CD14-positive monocyte (primary cell): ENCODE results near the gene ECEL1. TPM values are rescaled to one million over a fixed set of nuclear protein-coding genes. Genes with fewer than 3 reads are reported as not detected.

ENCODE experiments used
- DNase-seq, 3 donors: peaks; one replicate each; pipeline ENCODE4 v3.0.0-alpha.2; 2011 to 2022
- H2AFZ ChIP-seq: 2 replicates; pipeline ENCODE4 v1.6.0; 2012; ENCODE audit warnings: mild to moderate bottlenecking, low read depth, low read length, inconsistent platforms; ENCODE audit not compliant: insufficient read depth, poor library complexity, severe bottlenecking
- H3K27ac ChIP-seq, 2 donors: 1 replicate in 1 of 2; 2 replicates in 1 of 2; pipeline ENCODE4 v1.5.1; 2012 to 2013; ENCODE audit warnings: low read length in 2 of 2, control low read depth in 1 of 2, inconsistent platforms in 1 of 2, low read depth in 1 of 2, mild to moderate bottlenecking in 1 of 2
- H3K27me3 ChIP-seq, 2 donors: one replicate each; pipeline versions ENCODE4 v1.6.0 to v1.6.1; 2011 to 2013; ENCODE audit warnings: low read length in 2 of 2; ENCODE audit not compliant: control insufficient read depth in 2 of 2, insufficient read depth in 2 of 2
- H3K36me3 ChIP-seq, 2 donors: replicated peaks in 1 of 2; 1 replicate in 1 of 2; 2 replicates in 1 of 2; pipeline versions ENCODE4 v1.5.1 to v1.6.1; 2012 to 2013; ENCODE audit warnings: low read length in 2 of 2, control low read depth in 1 of 2, inconsistent platforms in 1 of 2, mild to moderate bottlenecking in 1 of 2; ENCODE audit not compliant: insufficient read depth in 2 of 2, control insufficient read depth in 1 of 2
- H3K4me1 ChIP-seq, 2 donors: 1 replicate in 1 of 2; 2 replicates in 1 of 2; pipeline versions ENCODE4 v1.5.1 to v1.6.1; 2012 to 2013; ENCODE audit warnings: low read length in 2 of 2, control low read depth in 1 of 2, inconsistent platforms in 1 of 2, mild to moderate bottlenecking in 1 of 2, moderate library complexity in 1 of 2; ENCODE audit not compliant: insufficient read depth in 2 of 2, control insufficient read depth in 1 of 2
- H3K4me2 ChIP-seq: replicated peaks from 2 replicates; pipeline ENCODE3; 2012; ENCODE audit warnings: low read length, moderate library complexity, mild to moderate bottlenecking; ENCODE audit not compliant: poor library complexity, severe bottlenecking; ENCODE audit errors: extremely low read depth
- H3K4me3 ChIP-seq, 3 experiments: fragments of 200-600 bp in 1 of 3; sonication (generic) in 1 of 3; replicated peaks in 1 of 3; 1 replicate in 2 of 3; 2 replicates in 1 of 3; pipeline ENCODE4 v1.5.1; 2011 to 2013; ENCODE audit warnings: low read length in 3 of 3, mild to moderate bottlenecking in 3 of 3, control low read depth in 2 of 3, low read depth in 2 of 3, inconsistent platforms in 1 of 3, moderate library complexity in 1 of 3
- H3K79me2 ChIP-seq: 2 replicates; pipeline ENCODE4 v1.6.0; 2012; ENCODE audit warnings: mild to moderate bottlenecking, control low read depth, inconsistent platforms, low read length, moderate library complexity; ENCODE audit not compliant: insufficient read depth
- H3K9ac ChIP-seq: 2 replicates; pipeline ENCODE4 v1.6.0; 2017; ENCODE audit warnings: low read length, mild to moderate bottlenecking; ENCODE audit not compliant: insufficient read depth, poor library complexity, severe bottlenecking
- H3K9me3 ChIP-seq, 2 donors: replicated peaks in 1 of 2; 1 replicate in 1 of 2; 2 replicates in 1 of 2; pipeline versions ENCODE4 v1.5.1 to v1.6.1; 2012 to 2013; ENCODE audit warnings: low read length in 2 of 2, control low read depth in 1 of 2; ENCODE audit not compliant: control insufficient read depth in 1 of 2, insufficient read depth in 1 of 2
- H4K20me1 ChIP-seq: 2 replicates; pipeline ENCODE4 v1.6.0; 2012; ENCODE audit warnings: mild to moderate bottlenecking, low read length, control low read depth, moderate library complexity; ENCODE audit not compliant: insufficient read depth
- H3K27ac Mint-ChIP-seq, 7 donors: one replicate each; pipeline ENCODE4 v1.8.0; 2020; ENCODE audit warnings: mild to moderate bottlenecking in 7 of 7, mixed read lengths in 7 of 7, moderate library complexity in 6 of 7, inconsistent platforms in 2 of 7
- H3K27me3 Mint-ChIP-seq, 3 donors: one replicate each; pipeline ENCODE4 v1.8.0; 2021 to 2022; ENCODE audit warnings: low read depth in 3 of 3, mild to moderate bottlenecking in 3 of 3, mixed read lengths in 3 of 3, moderate library complexity in 3 of 3, inconsistent platforms in 1 of 3
- H3K36me3 Mint-ChIP-seq, 2 donors: one replicate each; pipeline ENCODE4 v1.8.0; 2020; ENCODE audit warnings: mixed read lengths in 2 of 2, inconsistent platforms in 1 of 2, mild to moderate bottlenecking in 1 of 2
- H3K4me1 Mint-ChIP-seq: one replicate; pipeline ENCODE4 v1.8.0; 2020; ENCODE audit warnings: mild to moderate bottlenecking, mixed read lengths
- H3K4me3 Mint-ChIP-seq, 2 donors: one replicate each; pipeline ENCODE4 v1.8.0; 2020; ENCODE audit warnings: mild to moderate bottlenecking in 2 of 2, mixed read lengths in 2 of 2, moderate library complexity in 1 of 2
- H3K9me3 Mint-ChIP-seq, 7 donors: one replicate each; pipeline ENCODE4 v1.8.0; 2020 to 2022; ENCODE audit warnings: mixed read lengths in 7 of 7, mild to moderate bottlenecking in 6 of 7, moderate library complexity in 6 of 7, inconsistent platforms in 2 of 7
- WGBS: methylation state at CpG from one replicate; pipeline ENCODE4 v1.1.5; 2013; ENCODE audit warnings: missing lambda C conversion rate; ENCODE audit not compliant: insufficient coverage; 5-methylcytosine and 5-hydroxymethylcytosine counted together
- intact Hi-C, 2 donors: fragments of 100-400 bp; cut with micrococcal nuclease; formaldehyde crosslinking; loops; one replicate each; pipeline versions ENCODE4 v1.15.0 to v1.15.1; 2023
- polyA plus RNA-seq, 3 donors: library from polyadenylated mRNA; depleted of rRNA in 1 of 3; unstranded in 2 of 3; stranded (reverse) in 1 of 3; fragments of 300-500 nt in 2 of 3; fragments of >200 nt in 1 of 3; fragmentation: Illumina TruSeq in 2 of 3; gene quantifications; 1 replicate in 2 of 3; 2 replicates in 1 of 3; pipeline ENCODE4 v1.2.3, GENCODE V29; 2012 to 2021
- TF ChIP-seq, protein P1 (sequence below): fragments of 200-600 bp; IDR thresholded peaks from one replicate; pipeline ENCODE4 v1.8.0; 2022; ENCODE audit warnings: antibody characterized with exemption, mild to moderate bottlenecking

ECEL1 gene
- polyA plus RNA-seq, 3 donors = not detected

DNA sequence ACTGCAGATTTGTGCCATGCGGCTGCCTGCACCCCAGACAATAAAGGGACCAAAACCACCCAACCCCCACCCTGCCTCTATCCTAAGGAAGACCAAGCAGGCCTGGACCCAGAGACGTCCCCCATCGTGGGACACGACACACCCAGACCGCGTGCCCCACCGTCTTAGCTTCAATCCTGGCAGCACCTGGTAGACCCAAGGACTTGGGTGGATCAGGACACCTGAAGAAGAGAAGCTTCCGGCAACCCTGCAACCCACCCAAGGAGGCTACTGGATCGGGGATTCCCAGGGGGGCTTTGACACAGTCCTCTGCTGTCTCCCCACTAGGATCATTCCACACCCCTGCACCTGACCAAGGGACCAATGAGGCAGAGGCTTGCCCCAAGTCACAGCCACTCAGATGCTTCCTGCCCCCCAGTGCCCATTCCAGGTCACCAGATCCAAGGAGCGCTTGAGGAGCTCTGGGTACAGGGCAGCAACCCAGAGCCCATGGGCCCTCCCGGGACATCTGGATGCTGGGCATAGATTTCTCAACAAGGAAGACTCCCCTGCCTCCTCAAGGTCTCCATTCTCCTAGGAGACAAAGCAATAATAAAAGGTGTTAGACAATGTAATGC lies 28.1 kb downstream of the ECEL1 start:
- no peaks in the 10 kb centered on the region for H3K36me3 Mint-ChIP-seq
- no peaks in the 10 kb centered on the region for H3K4me1 Mint-ChIP-seq
- H3K4me2 ChIP-seq = no peak overlapping the region
- no peaks in the 10 kb centered on the region for H4K20me1 ChIP-seq
- no peak overlapping the region for H2AFZ ChIP-seq
- DNase-seq = no peak
- no peaks in the 10 kb centered on the region for H3K36me3 ChIP-seq
- no peak overlapping the region for H3K27ac Mint-ChIP-seq
- peaks cover 15 to 33% (median 23%) of the 10 kb centered on the region in 3 donors for H3K27me3 Mint-ChIP-seq
- peaks cover 0 to 9% (median 0%) of the 10 kb centered on the region in 7 donors for H3K9me3 Mint-ChIP-seq
- TF ChIP-seq, protein P1, sequence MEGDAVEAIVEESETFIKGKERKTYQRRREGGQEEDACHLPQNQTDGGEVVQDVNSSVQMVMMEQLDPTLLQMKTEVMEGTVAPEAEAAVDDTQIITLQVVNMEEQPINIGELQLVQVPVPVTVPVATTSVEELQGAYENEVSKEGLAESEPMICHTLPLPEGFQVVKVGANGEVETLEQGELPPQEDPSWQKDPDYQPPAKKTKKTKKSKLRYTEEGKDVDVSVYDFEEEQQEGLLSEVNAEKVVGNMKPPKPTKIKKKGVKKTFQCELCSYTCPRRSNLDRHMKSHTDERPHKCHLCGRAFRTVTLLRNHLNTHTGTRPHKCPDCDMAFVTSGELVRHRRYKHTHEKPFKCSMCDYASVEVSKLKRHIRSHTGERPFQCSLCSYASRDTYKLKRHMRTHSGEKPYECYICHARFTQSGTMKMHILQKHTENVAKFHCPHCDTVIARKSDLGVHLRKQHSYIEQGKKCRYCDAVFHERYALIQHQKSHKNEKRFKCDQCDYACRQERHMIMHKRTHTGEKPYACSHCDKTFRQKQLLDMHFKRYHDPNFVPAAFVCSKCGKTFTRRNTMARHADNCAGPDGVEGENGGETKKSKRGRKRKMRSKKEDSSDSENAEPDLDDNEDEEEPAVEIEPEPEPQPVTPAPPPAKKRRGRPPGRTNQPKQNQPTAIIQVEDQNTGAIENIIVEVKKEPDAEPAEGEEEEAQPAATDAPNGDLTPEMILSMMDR = no peak
- no peaks in the 10 kb centered on the region for H3K9me3 ChIP-seq
- no peaks in the 10 kb centered on the region for H3K79me2 ChIP-seq
- intact Hi-C loops = no loop called here
- H3K4me3 Mint-ChIP-seq = peak overlapping the region in 1 of 2 donors; percentile 17
- H3K9ac ChIP-seq = no peak overlapping the region
- H3K4me1 ChIP-seq = no peaks in the 10 kb centered on the region
- H3K27ac ChIP-seq = no peak overlapping the region
- H3K4me3 ChIP-seq = no peak overlapping the region
- 84% methylated on average over 7 of the region's 11 CpGs for WGBS
- H3K27me3 ChIP-seq = peaks cover 0 to 9% of the 10 kb centered on the region in 2 donors

DNA sequence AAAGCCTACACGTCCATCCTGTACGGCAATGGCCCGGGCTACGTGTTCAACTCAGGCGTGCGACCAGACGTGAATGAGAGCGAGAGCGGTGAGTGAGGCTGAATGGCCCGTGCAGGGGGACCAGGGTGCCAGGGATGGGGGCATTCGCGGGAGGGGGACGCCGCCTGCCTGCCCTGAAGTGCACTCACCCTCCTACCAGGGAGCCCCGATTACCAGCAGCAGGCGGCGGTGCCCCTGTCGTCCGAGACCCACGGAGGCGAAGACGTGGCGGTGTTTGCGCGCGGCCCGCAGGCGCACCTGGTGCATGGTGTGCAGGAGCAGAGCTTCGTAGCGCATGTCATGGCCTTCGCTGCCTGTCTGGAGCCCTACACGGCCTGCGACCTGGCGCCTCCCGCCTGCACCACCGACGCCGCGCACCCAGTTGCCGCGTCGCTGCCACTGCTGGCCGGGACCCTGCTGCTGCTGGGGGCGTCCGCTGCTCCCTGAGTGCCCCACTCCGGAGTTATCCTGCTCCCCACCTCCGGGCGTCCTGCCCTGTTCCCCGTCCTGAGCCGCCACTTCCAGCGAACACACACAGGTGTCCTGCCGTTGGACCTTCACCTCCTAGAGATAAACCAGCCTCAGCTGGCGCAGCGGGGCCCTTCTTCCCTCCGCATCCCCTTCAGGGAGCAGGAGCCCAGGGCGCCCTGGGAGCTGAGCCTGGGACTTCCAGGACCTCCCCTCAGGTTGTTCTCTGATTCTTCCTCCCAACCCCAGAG lies 28.8 kb downstream of the ECEL1 start:
- H3K36me3 ChIP-seq = no peaks in the 10 kb centered on the region
- no peaks in the 10 kb centered on the region for H3K4me1 Mint-ChIP-seq
- no peak for DNase-seq
- H4K20me1 ChIP-seq = no peaks in the 10 kb centered on the region
- no peak overlapping the region for H3K27ac ChIP-seq
- peaks cover 19 to 38% (median 23%) of the 10 kb centered on the region in 3 donors for H3K27me3 Mint-ChIP-seq
- TF ChIP-seq, protein P1 = no peak
- no peak overlapping the region for H3K4me2 ChIP-seq
- no peak overlapping the region for H3K27ac Mint-ChIP-seq
- H3K9me3 ChIP-seq = no peaks in the 10 kb centered on the region
- H3K79me2 ChIP-seq = no peaks in the 10 kb centered on the region
- H3K4me3 Mint-ChIP-seq = peak overlapping the region in 1 of 2 donors; percentile 17
- intact Hi-C loops = no loop called here
- H3K4me3 ChIP-seq = no peak overlapping the region
- no peaks in the 10 kb centered on the region for H3K4me1 ChIP-seq
- no peak overlapping the region for H3K9ac ChIP-seq
- peaks cover 0 to 9% of the 10 kb centered on the region in 2 donors for H3K27me3 ChIP-seq
- peaks cover 0 to 9% (median 0%) of the 10 kb centered on the region in 7 donors for H3K9me3 Mint-ChIP-seq
- WGBS = 53% methylated on average over 49 of the region's 56 CpGs
- H3K36me3 Mint-ChIP-seq = no peaks in the 10 kb centered on the region
- H2AFZ ChIP-seq = no peak overlapping the region
